ENCODE results near the gene PCDHGA2.

DNA sequence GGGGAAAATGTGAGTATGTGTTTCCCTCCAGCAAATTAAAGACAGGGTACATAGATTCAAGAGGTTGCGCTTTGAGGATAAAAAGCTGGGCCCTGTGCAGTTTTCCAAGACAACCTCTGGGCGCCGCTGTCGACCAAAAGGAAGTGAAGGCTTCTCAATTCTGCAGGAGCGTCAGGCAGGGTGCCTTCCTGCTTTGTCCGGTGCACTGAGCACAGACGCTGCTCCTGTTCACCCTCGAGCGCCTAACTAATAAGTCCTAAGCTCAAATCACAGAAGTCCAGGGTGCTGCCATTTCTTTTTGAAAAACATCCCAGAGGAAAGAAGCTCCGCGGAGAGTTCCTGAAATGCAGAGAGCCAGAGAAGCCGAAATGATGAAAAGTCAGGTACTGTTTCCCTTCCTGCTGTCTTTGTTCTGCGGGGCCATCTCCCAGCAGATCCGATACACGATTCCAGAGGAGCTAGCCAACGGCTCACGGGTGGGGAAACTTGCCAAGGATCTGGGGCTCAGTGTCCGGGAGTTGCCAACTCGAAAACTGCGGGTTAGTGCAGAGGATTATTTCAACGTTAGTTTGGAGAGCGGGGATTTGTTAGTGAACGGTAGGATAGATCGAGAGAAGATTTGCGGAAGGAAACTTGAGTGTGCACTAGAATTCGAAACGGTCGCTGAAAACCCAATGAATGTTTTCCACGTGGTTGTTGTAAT lies 11.5 kb downstream of the PCDHGA2 start, which contains the start of gene PCDHGB1:
- TF ChIP-seq, protein P1, sequence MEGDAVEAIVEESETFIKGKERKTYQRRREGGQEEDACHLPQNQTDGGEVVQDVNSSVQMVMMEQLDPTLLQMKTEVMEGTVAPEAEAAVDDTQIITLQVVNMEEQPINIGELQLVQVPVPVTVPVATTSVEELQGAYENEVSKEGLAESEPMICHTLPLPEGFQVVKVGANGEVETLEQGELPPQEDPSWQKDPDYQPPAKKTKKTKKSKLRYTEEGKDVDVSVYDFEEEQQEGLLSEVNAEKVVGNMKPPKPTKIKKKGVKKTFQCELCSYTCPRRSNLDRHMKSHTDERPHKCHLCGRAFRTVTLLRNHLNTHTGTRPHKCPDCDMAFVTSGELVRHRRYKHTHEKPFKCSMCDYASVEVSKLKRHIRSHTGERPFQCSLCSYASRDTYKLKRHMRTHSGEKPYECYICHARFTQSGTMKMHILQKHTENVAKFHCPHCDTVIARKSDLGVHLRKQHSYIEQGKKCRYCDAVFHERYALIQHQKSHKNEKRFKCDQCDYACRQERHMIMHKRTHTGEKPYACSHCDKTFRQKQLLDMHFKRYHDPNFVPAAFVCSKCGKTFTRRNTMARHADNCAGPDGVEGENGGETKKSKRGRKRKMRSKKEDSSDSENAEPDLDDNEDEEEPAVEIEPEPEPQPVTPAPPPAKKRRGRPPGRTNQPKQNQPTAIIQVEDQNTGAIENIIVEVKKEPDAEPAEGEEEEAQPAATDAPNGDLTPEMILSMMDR (IDR thresholded peaks at IDR 0.05; ENCODE audit: low read depth, low read length, missing input control) = no peak
- TF ChIP-seq, protein P2, sequence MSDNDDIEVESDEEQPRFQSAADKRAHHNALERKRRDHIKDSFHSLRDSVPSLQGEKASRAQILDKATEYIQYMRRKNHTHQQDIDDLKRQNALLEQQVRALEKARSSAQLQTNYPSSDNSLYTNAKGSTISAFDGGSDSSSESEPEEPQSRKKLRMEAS (IDR thresholded peaks at IDR 0.05) = no peak
